HEK293 (cell line): ENCODE results near the gene ZNF284.

Experiments
- BCL11B ChIP-seq: fragments of 450-650 bp; formaldehyde crosslinking; IDR thresholded peaks from 2 replicates; pipeline ENCODE4 v1.5.1; 2016; ENCODE audit warnings: low read depth, missing biosample characterization, missing genetic modification characterization
- KLF7 ChIP-seq: fragments of 450-650 bp; formaldehyde crosslinking; IDR thresholded peaks from 2 replicates; pipeline ENCODE4 v1.5.1; 2016; ENCODE audit warnings: missing biosample characterization, missing genetic modification characterization, borderline replicate concordance
- OSR2 ChIP-seq: fragments of 450-650 bp; formaldehyde crosslinking; IDR thresholded peaks from 2 replicates; pipeline ENCODE4 v1.5.1; 2016; ENCODE audit warnings: missing biosample characterization, missing genetic modification characterization
- PRDM2 ChIP-seq: fragments of 450-650 bp; formaldehyde crosslinking; IDR thresholded peaks from 2 replicates; pipeline ENCODE4 v1.5.1; 2016; ENCODE audit warnings: missing biosample characterization, missing genetic modification characterization, borderline replicate concordance
- REPIN1 ChIP-seq: fragments of 450-650 bp; formaldehyde crosslinking; IDR thresholded peaks from 2 replicates; pipeline ENCODE4 v1.5.1; 2017; ENCODE audit warnings: missing biosample characterization, missing genetic modification characterization, low read depth
- SALL2 ChIP-seq: fragments of 450-650 bp; formaldehyde crosslinking; IDR thresholded peaks from 2 replicates; pipeline ENCODE4 v1.5.0; 2017; ENCODE audit warnings: missing biosample characterization, mild to moderate bottlenecking, missing genetic modification characterization, borderline replicate concordance
- SCRT2 ChIP-seq: fragments of 450-650 bp; formaldehyde crosslinking; IDR thresholded peaks from 2 replicates; pipeline ENCODE4 v1.5.1; 2016; ENCODE audit warnings: missing biosample characterization, missing genetic modification characterization
- ZBTB10 ChIP-seq: fragments of 450-650 bp; formaldehyde crosslinking; IDR thresholded peaks from 2 replicates; pipeline ENCODE4 v1.5.1; 2016; ENCODE audit warnings: missing biosample characterization, missing genetic modification characterization
- ZBTB21 ChIP-seq: fragments of 450-650 bp; formaldehyde crosslinking; IDR thresholded peaks from 2 replicates; pipeline ENCODE4 v1.5.1; 2017; ENCODE audit warnings: missing biosample characterization, missing genetic modification characterization
- ZBTB8A ChIP-seq: fragments of 450-650 bp; formaldehyde crosslinking; IDR thresholded peaks from 2 replicates; pipeline ENCODE4 v1.5.1; 2016; ENCODE audit warnings: missing biosample characterization, missing genetic modification characterization
- ZFHX2 ChIP-seq: fragments of 450-650 bp; formaldehyde crosslinking; conservative IDR thresholded peaks from 2 replicates; pipeline ENCODE4 v1.5.1; 2016; ENCODE audit warnings: missing biosample characterization, missing genetic modification characterization
- ZFP3 ChIP-seq: fragments of 450-650 bp; formaldehyde crosslinking; IDR thresholded peaks from 2 replicates; pipeline ENCODE4 v1.5.1; 2016; ENCODE audit warnings: low read depth, missing biosample characterization, missing genetic modification characterization
- ZNF391 ChIP-seq: fragments of 450-650 bp; formaldehyde crosslinking; IDR thresholded peaks from 2 replicates; pipeline ENCODE4 v1.5.1; 2016; ENCODE audit warnings: low read depth, missing biosample characterization, missing genetic modification characterization, borderline replicate concordance
- ZNF514 ChIP-seq: fragments of 450-650 bp; formaldehyde crosslinking; IDR thresholded peaks from 2 replicates; pipeline ENCODE4 v1.5.1; 2016; ENCODE audit warnings: missing biosample characterization, missing genetic modification characterization
- ZNF521 ChIP-seq: fragments of 450-650 bp; formaldehyde crosslinking; IDR thresholded peaks from 2 replicates; pipeline ENCODE4 v1.5.1; 2017; ENCODE audit warnings: missing biosample characterization, mild to moderate bottlenecking, missing genetic modification characterization
- ZNF548 ChIP-seq: fragments of 450-650 bp; formaldehyde crosslinking; IDR thresholded peaks from 2 replicates; pipeline ENCODE4 v1.5.1; 2016; ENCODE audit warnings: missing biosample characterization, missing genetic modification characterization
- ZNF555 ChIP-seq: fragments of 450-650 bp; formaldehyde crosslinking; conservative IDR thresholded peaks from 2 replicates; pipeline ENCODE4 v1.5.1; 2017; ENCODE audit warnings: missing biosample characterization, mild to moderate bottlenecking, missing genetic modification characterization, inconsistent platforms
- ZNF658 ChIP-seq: fragments of 450-650 bp; formaldehyde crosslinking; IDR thresholded peaks from 2 replicates; pipeline ENCODE4; 2016; ENCODE audit warnings: missing biosample characterization, missing genetic modification characterization
- ZNF664 ChIP-seq: fragments of 450-650 bp; formaldehyde crosslinking; IDR thresholded peaks from 2 replicates; pipeline ENCODE4 v1.5.1; 2016; ENCODE audit warnings: missing biosample characterization, missing genetic modification characterization
- ZNF692 ChIP-seq: fragments of 450-650 bp; formaldehyde crosslinking; IDR thresholded peaks from 2 replicates; pipeline ENCODE4 v1.5.1; 2016; ENCODE audit warnings: missing biosample characterization, missing genetic modification characterization
- ZNF704 ChIP-seq: fragments of 450-650 bp; formaldehyde crosslinking; IDR thresholded peaks from 2 replicates; pipeline ENCODE4 v1.5.1; 2016; ENCODE audit warnings: missing biosample characterization, missing genetic modification characterization
- ZNF747 ChIP-seq: fragments of 450-650 bp; formaldehyde crosslinking; IDR thresholded peaks from 2 replicates; pipeline ENCODE4 v1.5.1; 2016; ENCODE audit warnings: missing biosample characterization, missing genetic modification characterization
- ZNF76 ChIP-seq: fragments of 450-650 bp; formaldehyde crosslinking; IDR thresholded peaks from 2 replicates; pipeline ENCODE4; 2016; ENCODE audit warnings: low read depth, missing biosample characterization, missing genetic modification characterization, borderline replicate concordance
- TF ChIP-seq, protein P1 (sequence below): fragments of 450-650 bp; formaldehyde crosslinking; IDR thresholded peaks from 2 replicates; pipeline ENCODE4 v1.5.1; 2016; ENCODE audit warnings: missing biosample characterization, missing genetic modification characterization
- TF ChIP-seq, protein P2 (sequence below): IDR thresholded peaks from 2 replicates; pipeline ENCODE4 v1.6.1; 2011; ENCODE audit warnings: mild to moderate bottlenecking, low read depth, low read length, borderline replicate concordance

Gene ZNF284

GRCh38 chr19:44113138-44113783, 41.3 kb downstream of the ZNF284 start, which contains the start of gene ZNF225 (continued):
- TF ChIP-seq PRDM2 (tag by site-specific recombination) (no peak), ZNF555 (tag by site-specific recombination) (no peak), ZNF747 (tag by site-specific recombination) (no peak), ZNF548 (no peak), ZBTB8A (tag by site-specific recombination) (peak; percentile 47), REPIN1 (tag by site-specific recombination) (peak; percentile 76; the same call in 1 of the 2 replicates), ZFP3 (tag by site-specific recombination) (no peak), ZBTB21 (tag by site-specific recombination) (peak; percentile 73), ZBTB10 (tag by site-specific recombination) (peak; percentile 73), ZNF514 (tag by site-specific recombination) (no peak), ZNF704 (tag by site-specific recombination) (no peak), ZNF521 (no peak), OSR2 (tag by site-specific recombination) (no peak; the same call in 1 of the 2 replicates), ZNF76 (tag by site-specific recombination) (peak; percentile 100), ZFHX2 (no peak; the same call in none of the 2 replicates), ZNF692 (peak; percentile 78), KLF7 (tag by site-specific recombination) (no peak; the same call in 1 of the 2 replicates), ZNF664 (tag by site-specific recombination) (no peak), BCL11B (tag by site-specific recombination) (peak; percentile 95), ZNF391 (peak; percentile 76; the same call in 1 of the 2 replicates), SCRT2 (peak; percentile 100), ZNF658 (tag by site-specific recombination) (no peak), SALL2 (no peak)
- TF ChIP-seq, protein P1, sequence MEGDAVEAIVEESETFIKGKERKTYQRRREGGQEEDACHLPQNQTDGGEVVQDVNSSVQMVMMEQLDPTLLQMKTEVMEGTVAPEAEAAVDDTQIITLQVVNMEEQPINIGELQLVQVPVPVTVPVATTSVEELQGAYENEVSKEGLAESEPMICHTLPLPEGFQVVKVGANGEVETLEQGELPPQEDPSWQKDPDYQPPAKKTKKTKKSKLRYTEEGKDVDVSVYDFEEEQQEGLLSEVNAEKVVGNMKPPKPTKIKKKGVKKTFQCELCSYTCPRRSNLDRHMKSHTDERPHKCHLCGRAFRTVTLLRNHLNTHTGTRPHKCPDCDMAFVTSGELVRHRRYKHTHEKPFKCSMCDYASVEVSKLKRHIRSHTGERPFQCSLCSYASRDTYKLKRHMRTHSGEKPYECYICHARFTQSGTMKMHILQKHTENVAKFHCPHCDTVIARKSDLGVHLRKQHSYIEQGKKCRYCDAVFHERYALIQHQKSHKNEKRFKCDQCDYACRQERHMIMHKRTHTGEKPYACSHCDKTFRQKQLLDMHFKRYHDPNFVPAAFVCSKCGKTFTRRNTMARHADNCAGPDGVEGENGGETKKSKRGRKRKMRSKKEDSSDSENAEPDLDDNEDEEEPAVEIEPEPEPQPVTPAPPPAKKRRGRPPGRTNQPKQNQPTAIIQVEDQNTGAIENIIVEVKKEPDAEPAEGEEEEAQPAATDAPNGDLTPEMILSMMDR (tag by site-specific recombination): peak; percentile 79; the same call in 1 of the 2 replicates
- TF ChIP-seq, protein P2, sequence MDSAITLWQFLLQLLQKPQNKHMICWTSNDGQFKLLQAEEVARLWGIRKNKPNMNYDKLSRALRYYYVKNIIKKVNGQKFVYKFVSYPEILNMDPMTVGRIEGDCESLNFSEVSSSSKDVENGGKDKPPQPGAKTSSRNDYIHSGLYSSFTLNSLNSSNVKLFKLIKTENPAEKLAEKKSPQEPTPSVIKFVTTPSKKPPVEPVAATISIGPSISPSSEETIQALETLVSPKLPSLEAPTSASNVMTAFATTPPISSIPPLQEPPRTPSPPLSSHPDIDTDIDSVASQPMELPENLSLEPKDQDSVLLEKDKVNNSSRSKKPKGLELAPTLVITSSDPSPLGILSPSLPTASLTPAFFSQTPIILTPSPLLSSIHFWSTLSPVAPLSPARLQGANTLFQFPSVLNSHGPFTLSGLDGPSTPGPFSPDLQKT: no peak
